Mucosa of rectum (tissue), 2 donors: ENCODE measurements around the gene HCFC1.

ENCODE experiments used
- H3K27ac ChIP-seq, 2 donors: one replicate each; pipeline ENCODE4 v1.7.0; 2013; ENCODE audit warnings: inconsistent platforms in 2 of 2, low read depth in 2 of 2, low read length in 2 of 2
- H3K27me3 ChIP-seq, 2 donors: one replicate each; pipeline ENCODE4 v1.7.0; 2013; ENCODE audit warnings: low read length in 2 of 2; ENCODE audit not compliant: control insufficient read depth in 2 of 2, insufficient read depth in 2 of 2
- H3K36me3 ChIP-seq, 2 donors: one replicate each; pipeline ENCODE4 v1.7.0; 2013; ENCODE audit warnings: low read length in 2 of 2; ENCODE audit not compliant: control insufficient read depth in 2 of 2, insufficient read depth in 2 of 2
- H3K4me1 ChIP-seq, 2 donors: one replicate each; pipeline ENCODE4 v1.7.0; 2013; ENCODE audit warnings: low read length in 2 of 2, mild to moderate bottlenecking in 1 of 2; ENCODE audit not compliant: control insufficient read depth in 2 of 2, insufficient read depth in 2 of 2
- H3K4me3 ChIP-seq, 2 donors: one replicate each; pipeline ENCODE4 v1.7.0; 2013; ENCODE audit warnings: low read length in 2 of 2
- H3K9ac ChIP-seq, 2 donors: one replicate each; pipeline ENCODE4 v1.7.0; 2013; ENCODE audit warnings: low read length in 2 of 2, low read depth in 1 of 2, mild to moderate bottlenecking in 1 of 2
- H3K9me3 ChIP-seq, 2 donors: one replicate each; pipeline ENCODE4 v1.7.0; 2013; ENCODE audit warnings: low read length in 2 of 2; ENCODE audit not compliant: control insufficient read depth in 2 of 2
- donor health status: healthy.
- donor health status: Normal muscosa, but diverticular disease.

The HCFC1 gene

DNA sequence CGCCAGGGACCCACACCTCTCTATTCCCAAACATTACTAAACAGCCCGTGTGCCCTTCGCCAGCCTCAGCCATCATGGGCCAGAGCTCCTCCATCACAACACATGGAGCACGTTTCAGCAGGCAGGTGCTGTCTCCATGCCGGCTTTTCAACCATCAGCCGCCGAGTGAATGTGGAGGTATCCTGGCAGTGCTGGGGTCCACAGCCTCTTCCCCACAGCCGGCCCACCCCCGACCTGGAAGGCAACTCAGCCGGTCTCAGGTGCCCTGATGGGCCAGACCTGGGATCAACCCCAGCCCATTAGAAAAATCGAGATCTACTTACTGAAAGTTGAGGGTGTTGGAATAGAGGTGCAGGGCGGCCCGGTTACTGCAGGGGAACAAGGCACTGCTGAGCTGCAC lies 39.9 kb downstream of the HCFC1 start:
- no peaks in the 10 kb centered on the region for H3K27me3 ChIP-seq
- H3K9ac ChIP-seq = no peak overlapping the region
- no peaks in the 10 kb centered on the region for H3K9me3 ChIP-seq
- peaks cover 4 to 11% of the 10 kb centered on the region in 2 donors for H3K36me3 ChIP-seq
- no peak overlapping the region for H3K4me3 ChIP-seq
- no peak overlapping the region for H3K27ac ChIP-seq
- H3K4me1 ChIP-seq = peaks cover 27 to 31% of the 10 kb centered on the region in 2 donors

DNA sequence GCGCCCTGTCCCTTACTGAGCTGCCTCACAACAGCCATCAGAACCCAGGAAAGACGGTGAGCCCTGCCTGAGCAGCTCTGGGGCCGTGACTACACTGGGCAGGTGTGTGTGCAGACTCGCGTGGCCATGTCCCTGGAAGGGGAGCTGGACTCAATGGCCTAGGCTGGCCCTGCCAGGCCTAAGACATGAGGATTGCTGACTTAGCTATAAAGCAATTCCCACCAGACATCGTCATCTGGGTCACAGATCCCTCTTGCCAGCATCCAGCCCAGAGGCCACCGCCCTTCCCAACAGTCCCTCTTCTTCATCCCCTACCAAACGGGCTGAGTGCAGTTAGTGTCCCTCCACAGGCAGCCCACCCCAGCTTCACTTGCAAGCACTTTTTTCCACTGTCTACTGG lies 40.5 kb downstream of the HCFC1 start:
- peaks cover 32 to 37% of the 10 kb centered on the region in 2 donors for H3K4me1 ChIP-seq
- no peaks in the 10 kb centered on the region for H3K9me3 ChIP-seq
- H3K27me3 ChIP-seq = peaks cover 0 to 2% of the 10 kb centered on the region in 2 donors
- no peak overlapping the region for H3K27ac ChIP-seq
- H3K36me3 ChIP-seq = peaks cover 4 to 11% of the 10 kb centered on the region in 2 donors
- no peak overlapping the region for H3K4me3 ChIP-seq
- no peak overlapping the region for H3K9ac ChIP-seq

GRCh38 chrX:153930011-153930910 lies 41.4 kb downstream of the HCFC1 start:
- H3K36me3 ChIP-seq = peaks cover 4 to 11% of the 10 kb centered on the region in 2 donors
- no peak overlapping the region for H3K9ac ChIP-seq
- H3K27ac ChIP-seq = peak overlapping the region in 1 of 2 donors; percentile 0
- no peak overlapping the region for H3K4me3 ChIP-seq
- peaks cover 33 to 34% of the 10 kb centered on the region in 2 donors for H3K4me1 ChIP-seq
- no peaks in the 10 kb centered on the region for H3K9me3 ChIP-seq
- peaks cover 2% of the 10 kb centered on the region in 2 donors for H3K27me3 ChIP-seq

- H3K9me3 ChIP-seq = no peaks in the 10 kb centered on the region
- peaks cover 2 to 5% of the 10 kb centered on the region in 2 donors for H3K27me3 ChIP-seq
- no peak overlapping the region for H3K4me3 ChIP-seq
These were observed 42.0 kb downstream of the HCFC1 start for GRCh38 chrX:153929576-153929975.

GRCh38 chrX:153928846-153929245 lies 42.8 kb downstream of the HCFC1 start:
- peak overlapping the region in 1 of 2 donors; percentile 28 for H3K4me3 ChIP-seq

More at GRCh38 chrX:153929576-153929975, 42.0 kb downstream of the HCFC1 start:
- Histone ChIP-seq H3K36me3 (peaks cover 4 to 11% of the 10 kb centered on the region in 2 donors), H3K4me1 (peaks cover 33 to 34% of the 10 kb centered on the region in 2 donors), H3K9ac (peak overlapping the region in 1 of 2 donors; percentile 5), H3K27ac (peak overlapping the region in 1 of 2 donors; percentile 0)

GRCh38 chrX:153927922-153928760 lies 43.5 kb downstream of the HCFC1 start:
- peaks cover 4 to 11% of the 10 kb centered on the region in 2 donors for H3K36me3 ChIP-seq
- peaks cover 29 to 31% of the 10 kb centered on the region in 2 donors for H3K4me1 ChIP-seq
- peak overlapping the region; percentile 99 for H3K27ac ChIP-seq
- H3K4me3 ChIP-seq = peak overlapping the region; percentile 78 to 83
- peaks cover 2 to 7% of the 10 kb centered on the region in 2 donors for H3K27me3 ChIP-seq
- peak overlapping the region; percentile 83 to 97 for H3K9ac ChIP-seq
- no peaks in the 10 kb centered on the region for H3K9me3 ChIP-seq

More at GRCh38 chrX:153928846-153929245, 42.8 kb downstream of the HCFC1 start:
- H3K36me3 ChIP-seq = peaks cover 4 to 11% of the 10 kb centered on the region in 2 donors
- peaks cover 2 to 7% of the 10 kb centered on the region in 2 donors for H3K27me3 ChIP-seq
- H3K9me3 ChIP-seq = no peaks in the 10 kb centered on the region
- H3K9ac ChIP-seq = peak overlapping the region in 1 of 2 donors; percentile 5
- H3K27ac ChIP-seq = peak overlapping the region; percentile 65 to 99
- H3K4me1 ChIP-seq = peaks cover 28 to 30% of the 10 kb centered on the region in 2 donors

- peak overlapping the region; percentile 83 to 97 for H3K9ac ChIP-seq
- peaks cover 4 to 11% of the 10 kb centered on the region in 2 donors for H3K36me3 ChIP-seq
- peaks cover 29 to 34% of the 10 kb centered on the region in 2 donors for H3K4me1 ChIP-seq
- peak overlapping the region; percentile 78 to 83 for H3K4me3 ChIP-seq
- no peaks in the 10 kb centered on the region for H3K9me3 ChIP-seq
- peaks cover 2 to 7% of the 10 kb centered on the region in 2 donors for H3K27me3 ChIP-seq
- peak overlapping the region; percentile 99 for H3K27ac ChIP-seq
These were observed 44.0 kb downstream of the HCFC1 start for GRCh38 chrX:153927672-153927921.

DNA sequence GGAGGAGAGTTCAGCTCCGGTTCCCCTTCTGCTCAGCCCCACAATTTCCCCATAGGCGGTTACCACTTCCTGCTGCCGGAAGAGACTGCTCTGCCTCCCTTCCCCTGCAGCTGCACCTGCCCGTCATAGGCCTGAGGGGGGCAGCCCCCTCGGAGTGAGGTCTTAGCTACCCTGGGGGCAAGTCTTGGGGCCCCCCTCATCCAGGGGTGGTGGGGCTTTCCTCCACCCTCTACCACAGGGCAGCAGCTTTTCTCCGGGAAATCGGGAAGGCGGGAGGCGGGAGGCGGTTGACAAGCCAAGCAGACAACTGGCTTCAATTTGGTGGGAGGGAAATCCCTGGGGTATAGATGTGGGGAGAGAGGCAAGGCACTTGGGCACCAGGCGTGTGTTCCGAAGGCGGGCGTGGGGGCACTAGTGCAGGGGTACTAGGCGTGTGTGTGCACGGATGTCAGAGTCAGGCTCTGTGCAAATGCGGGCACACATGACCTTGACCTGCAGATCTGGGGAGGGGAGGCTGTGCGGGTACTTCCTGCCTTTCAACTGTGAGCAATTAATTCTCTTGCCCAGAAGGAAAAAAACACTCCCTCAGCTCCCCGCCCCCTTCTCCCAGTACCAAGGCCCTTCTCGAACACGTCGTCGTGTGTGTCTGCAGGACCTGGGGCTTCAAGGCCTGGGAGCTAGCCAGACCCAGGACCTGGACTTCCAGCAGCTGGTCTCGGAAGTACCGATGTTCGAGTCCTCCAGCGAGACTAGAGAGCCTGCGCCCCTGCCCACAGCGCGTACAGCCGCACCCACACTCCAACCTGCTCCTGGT lies 44.6 kb downstream of the HCFC1 start:
- H3K36me3 ChIP-seq = peaks cover 4 to 11% of the 10 kb centered on the region in 2 donors
- peaks cover 29 to 34% of the 10 kb centered on the region in 2 donors for H3K4me1 ChIP-seq
- H3K27ac ChIP-seq = peak overlapping the region; percentile 99
- H3K9ac ChIP-seq = peak overlapping the region; percentile 83 to 97
- no peaks in the 10 kb centered on the region for H3K9me3 ChIP-seq
- peaks cover 2 to 7% of the 10 kb centered on the region in 2 donors for H3K27me3 ChIP-seq
- peak overlapping the region; percentile 78 to 83 for H3K4me3 ChIP-seq

DNA sequence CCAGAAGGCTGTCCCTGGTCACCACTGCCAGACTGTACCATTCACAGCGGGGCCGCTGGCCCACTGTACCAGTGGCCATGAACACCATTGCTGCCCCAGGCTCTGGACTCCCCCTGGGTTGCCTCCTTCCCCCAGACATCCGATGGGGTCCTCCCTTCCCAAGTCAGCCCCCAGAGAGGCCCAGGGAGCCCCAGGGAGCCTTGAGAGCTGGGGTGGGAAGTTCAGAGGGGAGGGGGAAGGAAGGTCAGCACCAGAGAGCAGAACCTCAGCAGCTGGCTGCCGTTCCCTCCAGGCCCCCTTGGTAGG lies 45.1 kb downstream of the HCFC1 start:
- peak overlapping the region; percentile 99 for H3K27ac ChIP-seq
- H3K9me3 ChIP-seq = no peaks in the 10 kb centered on the region
- peak overlapping the region; percentile 83 to 97 for H3K9ac ChIP-seq

More for the DNA sequence above, 45.1 kb downstream of the HCFC1 start:
- Histone ChIP-seq H3K36me3 (peaks cover 1 to 10% of the 10 kb centered on the region in 2 donors), H3K4me1 (peaks cover 29 to 37% of the 10 kb centered on the region in 2 donors), H3K27me3 (peaks cover 2 to 7% of the 10 kb centered on the region in 2 donors), H3K4me3 (peak overlapping the region; percentile 78 to 83)
